Measurements from ENCODE around the gene XRCC5. TPM values are rescaled to one million over a fixed set of nuclear protein-coding genes. Genes with fewer than 3 reads are reported as not detected.
"Not testable (repeated sequence)": the region's sequence is repeated elsewhere in the genome, so short reads cannot be mapped to it uniquely, and the experiment has no call there.

The XRCC5 gene
- total and polyA plus RNA-seq, 8 donors = 212 to 302 (median 262) TPM

DNA sequence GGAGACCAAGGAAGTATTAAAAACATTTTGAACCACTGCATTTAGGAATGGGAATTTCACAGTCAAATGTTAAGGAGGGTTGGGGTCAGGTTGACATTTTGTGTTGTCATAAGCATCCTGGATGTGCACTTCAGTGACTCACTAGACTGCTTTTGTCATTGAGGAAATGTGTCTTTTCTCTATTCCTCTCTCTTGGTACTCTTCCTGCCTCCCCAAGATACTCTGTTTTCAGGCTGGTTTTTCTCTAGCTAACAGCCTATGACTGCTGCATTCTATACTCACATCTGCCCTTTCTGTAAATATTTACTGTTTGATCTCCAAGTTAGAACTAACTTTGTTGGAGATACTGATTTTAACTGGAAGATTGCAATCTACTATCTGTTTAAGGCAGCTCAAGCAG lies 23.4 kb downstream of the XRCC5 start:
- H3K27ac ChIP-seq = peak overlapping the region in 1 of 2 donors; percentile 58
- intact Hi-C loops (cut with DNase I) = no loop called here
- no peaks in the 10 kb centered on the region for H3K9me3 ChIP-seq
- H3K4me1 ChIP-seq = peaks cover 0 to 42% of the 10 kb centered on the region in 2 donors
- ATAC-seq (no peak), DNase-seq (no peak)
- no peaks in the 10 kb centered on the region for H3K27me3 ChIP-seq
- H3K36me3 ChIP-seq = peaks cover 0 to 100% of the 10 kb centered on the region in 2 donors
- no peak overlapping the region for H3K4me3 ChIP-seq
- TF ChIP-seq CTCF (IDR thresholded peaks at IDR 0.05) = no peak

GRCh38 chr2:216133397-216133796 lies 24.2 kb downstream of the XRCC5 start:
- Histone ChIP-seq H3K9me3 (no peaks in the 10 kb centered on the region), H3K27me3 (no peaks in the 10 kb centered on the region), H3K27ac (peak overlapping the region in 1 of 2 donors; percentile 58), H3K36me3 (peaks cover 0 to 100% of the 10 kb centered on the region in 2 donors), H3K4me3 (no peak overlapping the region), H3K4me1 (peaks cover 0 to 39% of the 10 kb centered on the region in 2 donors)
- ATAC-seq (no peak), DNase-seq (no peak)
- intact Hi-C loops (cut with DNase I) = no loop called here
- TF ChIP-seq CTCF (IDR thresholded peaks at IDR 0.05) = no peak

GRCh38 chr2:216134958-216135541 lies 25.9 kb downstream of the XRCC5 start:
- ATAC-seq (no peak), DNase-seq (no peak)
- Histone ChIP-seq H3K27ac (no peak overlapping the region), H3K27me3 (no peaks in the 10 kb centered on the region), H3K4me3 (no peak overlapping the region), H3K36me3 (peaks cover 6 to 100% of the 10 kb centered on the region in 2 donors), H3K4me1 (peaks cover 0 to 25% of the 10 kb centered on the region in 2 donors), H3K9me3 (no peaks in the 10 kb centered on the region)
- no peak for TF ChIP-seq CTCF (IDR thresholded peaks at IDR 0.05)
- intact Hi-C loops (cut with DNase I) = no loop called here

- no peak overlapping the region for H3K27ac ChIP-seq
- TF ChIP-seq CTCF (IDR thresholded peaks at IDR 0.05) = peak in 1 of 2 donors; percentile 13
- H3K4me3 ChIP-seq = no peak overlapping the region
- peaks cover 13 to 100% of the 10 kb centered on the region in 2 donors for H3K36me3 ChIP-seq
- no peaks in the 10 kb centered on the region for H3K9me3 ChIP-seq
- DNase-seq = peak in 1 of 4 donors; percentile 10
- intact Hi-C loops (cut with DNase I) = no loop called here
- ATAC-seq = peak; percentile 69
- no peaks in the 10 kb centered on the region for H3K4me1 ChIP-seq
- no peaks in the 10 kb centered on the region for H3K27me3 ChIP-seq
These were observed 30.7 kb downstream of the XRCC5 start for GRCh38 chr2:216139884-216140283.

GRCh38 chr2:216141516-216141915 lies 32.4 kb downstream of the XRCC5 start:
- H3K9me3 ChIP-seq; H3K4me1 ChIP-seq; intact Hi-C loops (cut with DNase I); DNase-seq; H3K4me3 ChIP-seq; H3K27ac ChIP-seq; ATAC-seq; H3K27me3 ChIP-seq: not testable (repeated sequence)
- H3K36me3 ChIP-seq = peaks cover 13 to 98% of the 10 kb centered on the region in 2 donors

- Histone ChIP-seq H3K4me3 (no peak overlapping the region), H3K9me3 (no peaks in the 10 kb centered on the region), H3K27me3 (no peaks in the 10 kb centered on the region), H3K36me3 (peaks cover 13 to 98% of the 10 kb centered on the region in 2 donors), H3K4me1 (no peaks in the 10 kb centered on the region), H3K27ac (no peak overlapping the region)
- ATAC-seq (no peak), DNase-seq (no peak)
- no peak for TF ChIP-seq CTCF (IDR thresholded peaks at IDR 0.05)
- intact Hi-C loops (cut with DNase I) = no loop called here
These were observed 33.4 kb downstream of the XRCC5 start for GRCh38 chr2:216142540-216142939.
